ENCODE measurements around the gene MEN1. TPM values are rescaled to one million over a fixed set of nuclear protein-coding genes. Genes with fewer than 3 reads are reported as not detected.

Gene MEN1
- total and polyA plus RNA-seq, 9 of the 15 experiments (the other 6 are each of a cell fraction or from before 2014, with no cell fraction given): 3.4 to 57.2 (median 19.3) TPM

DNA sequence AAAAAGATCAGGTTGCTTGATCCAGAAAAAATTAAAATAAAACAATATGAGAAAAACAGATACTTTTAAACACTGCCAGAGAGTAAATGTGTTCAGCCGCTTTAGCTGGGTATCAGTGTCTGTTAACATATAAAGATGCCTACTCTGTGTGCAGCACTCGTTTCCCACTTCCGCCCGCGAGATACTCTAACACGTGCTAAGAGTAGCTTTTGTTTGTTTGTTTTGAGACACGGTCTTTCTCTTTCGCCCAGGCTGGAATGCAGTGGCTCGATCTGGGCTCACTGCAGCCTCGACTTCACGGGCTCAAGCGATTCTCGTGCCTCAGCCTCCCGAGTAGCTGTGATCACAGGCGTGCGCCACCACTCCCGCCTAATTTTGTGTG lies 531 bp upstream of the MEN1 start:
- peak overlapping the region; percentile 90 for H3K4me3 ChIP-seq
- no peaks in the 10 kb centered on the region for H3K27me3 ChIP-seq (ENCODE audit: control insufficient read depth in 2 of 2, insufficient read depth in 2 of 2, low read length in 2 of 2)
- POLR2A ChIA-PET: interaction anchor here (0.6 to 1.8 kb wide), 3 partner anchors 17 to 85 kb away, joined by 3 to 6 read pairs (median 3); partner anchors contain the start of gene SF1
- H3K9ac ChIP-seq (ENCODE audit: insufficient read depth in 1 of 2, low read depth in 2 of 2, low read length in 2 of 2): peak overlapping the region; percentile 62 to 72; a peak in 3 of 4 replicates
- H3K27ac ChIP-seq (ENCODE audit: extremely low read depth, low read depth, low read length): peak overlapping the region; percentile 43; the same call in 1 of the 3 replicates
- no peak for DNase-seq (ENCODE audit: extremely low read depth in 1 of 4, low spot score in 3 of 4)
- H3K9me1 ChIP-seq (ENCODE audit: control insufficient read depth, insufficient read depth, low read length): no peaks in the 10 kb centered on the region
- no peaks in the 10 kb centered on the region for H3K9me3 ChIP-seq (replicated peaks; ENCODE audit: control insufficient read depth, insufficient read depth, low read depth, low read length)
- peaks cover 15% of the 10 kb centered on the region for H3K79me2 ChIP-seq (ENCODE audit: control insufficient read depth, insufficient read depth, low read length)
- 60% methylated on average over 17 of the region's 17 CpGs for WGBS (ENCODE audit: insufficient coverage, low coverage, missing lambda C conversion rate)
- H3K4me2 ChIP-seq (ENCODE audit: insufficient read depth, low read length): peak overlapping the region; percentile 79
- peaks cover 34% of the 10 kb centered on the region; the same call in 2 of the 3 replicates for H3K36me3 ChIP-seq (ENCODE audit: control insufficient read depth, insufficient read depth, low read length)
- no peaks in the 10 kb centered on the region for H4K20me1 ChIP-seq (replicated peaks; ENCODE audit: control insufficient read depth, insufficient read depth, low read length)
- peak overlapping the region; percentile 97 for H2AFZ ChIP-seq (ENCODE audit: low read depth, low read length)
- BruUV-seq (replicated peaks): no TSS peak
- in situ Hi-C loops (cut with MboI) (no loop called here), intact Hi-C loops (cut with micrococcal nuclease) (no loop called here)
- CTCF ChIA-PET (ENCODE audit: low intra/inter-chr PET ratio): no interaction called here
- FAIRE-seq: no peak
- H3K4me1 ChIP-seq (replicated peaks in 1 of 2; ENCODE audit: control insufficient read depth in 2 of 2, insufficient read depth in 2 of 2, low read length in 2 of 2): peaks cover 5 to 24% of the 10 kb centered on the region in 2 experiments
- peak; percentile 4 for ATAC-seq
- TF ChIP-seq SPI1 (IDR thresholded peaks at IDR 0.05; ENCODE audit: borderline replicate concordance, low read depth, low read length): peak; percentile 25; the same call in 1 of the 2 replicates
- TF ChIP-seq EWSR1 (IDR thresholded peaks at IDR 0.05; ENCODE audit: borderline replicate concordance, low read depth, partially characterized antibody): no peak
- TF ChIP-seq GTF2A2 (tag; IDR thresholded peaks at IDR 0.05): no peak
- no peak for TF ChIP-seq KLF16 (IDR thresholded peaks at IDR 0.05)
- TF ChIP-seq ZNF354B (CRISPR knock-in tag; IDR thresholded peaks at IDR 0.05): no peak
- TF ChIP-seq, protein P1, sequence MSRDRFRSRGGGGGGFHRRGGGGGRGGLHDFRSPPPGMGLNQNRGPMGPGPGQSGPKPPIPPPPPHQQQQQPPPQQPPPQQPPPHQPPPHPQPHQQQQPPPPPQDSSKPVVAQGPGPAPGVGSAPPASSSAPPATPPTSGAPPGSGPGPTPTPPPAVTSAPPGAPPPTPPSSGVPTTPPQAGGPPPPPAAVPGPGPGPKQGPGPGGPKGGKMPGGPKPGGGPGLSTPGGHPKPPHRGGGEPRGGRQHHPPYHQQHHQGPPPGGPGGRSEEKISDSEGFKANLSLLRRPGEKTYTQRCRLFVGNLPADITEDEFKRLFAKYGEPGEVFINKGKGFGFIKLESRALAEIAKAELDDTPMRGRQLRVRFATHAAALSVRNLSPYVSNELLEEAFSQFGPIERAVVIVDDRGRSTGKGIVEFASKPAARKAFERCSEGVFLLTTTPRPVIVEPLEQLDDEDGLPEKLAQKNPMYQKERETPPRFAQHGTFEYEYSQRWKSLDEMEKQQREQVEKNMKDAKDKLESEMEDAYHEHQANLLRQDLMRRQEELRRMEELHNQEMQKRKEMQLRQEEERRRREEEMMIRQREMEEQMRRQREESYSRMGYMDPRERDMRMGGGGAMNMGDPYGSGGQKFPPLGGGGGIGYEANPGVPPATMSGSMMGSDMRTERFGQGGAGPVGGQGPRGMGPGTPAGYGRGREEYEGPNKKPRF (IDR thresholded peaks at IDR 0.05; ENCODE audit: low read depth, low read length): no peak
- no peak for TF ChIP-seq HNRNPK (IDR thresholded peaks at IDR 0.05; ENCODE audit: low read depth, low read length, poor library complexity, severe bottlenecking)
- no peak for TF ChIP-seq ZNF124 (CRISPR knock-in tag; IDR thresholded peaks at IDR 0.05)
- no peak for TF ChIP-seq NR3C1 (CRISPR knock-in tag; IDR thresholded peaks at IDR 0.05)
- no peak for TF ChIP-seq NR2C1 (IDR thresholded peaks at IDR 0.05)
- TF ChIP-seq NR2C1 (tag; IDR thresholded peaks at IDR 0.05): 0 out of 2 replicates have a peak, but pooled peaks have one; percentile 7
- no peak for TF ChIP-seq GABPB2 (CRISPR knock-in tag; conservative IDR thresholded peaks at IDR 0.05)
- TF ChIP-seq, protein P2, sequence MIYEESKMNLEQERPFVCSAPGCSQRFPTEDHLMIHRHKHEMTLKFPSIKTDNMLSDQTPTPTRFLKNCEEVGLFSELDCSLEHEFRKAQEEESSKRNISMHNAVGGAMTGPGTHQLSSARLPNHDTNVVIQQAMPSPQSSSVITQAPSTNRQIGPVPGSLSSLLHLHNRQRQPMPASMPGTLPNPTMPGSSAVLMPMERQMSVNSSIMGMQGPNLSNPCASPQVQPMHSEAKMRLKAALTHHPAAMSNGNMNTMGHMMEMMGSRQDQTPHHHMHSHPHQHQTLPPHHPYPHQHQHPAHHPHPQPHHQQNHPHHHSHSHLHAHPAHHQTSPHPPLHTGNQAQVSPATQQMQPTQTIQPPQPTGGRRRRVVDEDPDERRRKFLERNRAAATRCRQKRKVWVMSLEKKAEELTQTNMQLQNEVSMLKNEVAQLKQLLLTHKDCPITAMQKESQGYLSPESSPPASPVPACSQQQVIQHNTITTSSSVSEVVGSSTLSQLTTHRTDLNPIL (CRISPR knock-in tag; IDR thresholded peaks at IDR 0.05): no peak
- TF ChIP-seq ZNF12 (CRISPR knock-in tag; IDR thresholded peaks at IDR 0.05): no peak
- TF ChIP-seq TBP (optimal IDR thresholded peaks at IDR 0.05; ENCODE audit: low read depth, low read length): no peak
- no peak for TF ChIP-seq KHSRP (IDR thresholded peaks at IDR 0.05)
- no peak for TF ChIP-seq GATA2 (CRISPR knock-in tag; IDR thresholded peaks at IDR 0.05)
- TF ChIP-seq SUPT5H (IDR thresholded peaks at IDR 0.05): no peak
- TF ChIP-seq, protein P3, sequence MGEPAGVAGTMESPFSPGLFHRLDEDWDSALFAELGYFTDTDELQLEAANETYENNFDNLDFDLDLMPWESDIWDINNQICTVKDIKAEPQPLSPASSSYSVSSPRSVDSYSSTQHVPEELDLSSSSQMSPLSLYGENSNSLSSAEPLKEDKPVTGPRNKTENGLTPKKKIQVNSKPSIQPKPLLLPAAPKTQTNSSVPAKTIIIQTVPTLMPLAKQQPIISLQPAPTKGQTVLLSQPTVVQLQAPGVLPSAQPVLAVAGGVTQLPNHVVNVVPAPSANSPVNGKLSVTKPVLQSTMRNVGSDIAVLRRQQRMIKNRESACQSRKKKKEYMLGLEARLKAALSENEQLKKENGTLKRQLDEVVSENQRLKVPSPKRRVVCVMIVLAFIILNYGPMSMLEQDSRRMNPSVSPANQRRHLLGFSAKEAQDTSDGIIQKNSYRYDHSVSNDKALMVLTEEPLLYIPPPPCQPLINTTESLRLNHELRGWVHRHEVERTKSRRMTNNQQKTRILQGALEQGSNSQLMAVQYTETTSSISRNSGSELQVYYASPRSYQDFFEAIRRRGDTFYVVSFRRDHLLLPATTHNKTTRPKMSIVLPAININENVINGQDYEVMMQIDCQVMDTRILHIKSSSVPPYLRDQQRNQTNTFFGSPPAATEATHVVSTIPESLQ (CRISPR knock-in tag; IDR thresholded peaks at IDR 0.05): no peak
